ENCODE data around the gene COX10.

- no peak for TF ChIP-seq POLR2A (IDR thresholded peaks at IDR 0.05; ENCODE audit: low read length)
- no peak for TF ChIP-seq GATA1 (IDR thresholded peaks at IDR 0.05; ENCODE audit: low read depth, low read length)
Measured at GRCh38 chr17:14112407-14112806, 43.1 kb downstream of the COX10 start.

Data from erythroblast (primary cell).